GM23338 (cell line): Measurements from ENCODE around the gene FST. TPM values are rescaled to one million over a fixed set of nuclear protein-coding genes. Genes with fewer than 3 reads are reported as not detected.

Source experiments
- ATAC-seq: fragments of 200-7000 bp; cut with Tn5 transposase; 3 replicates; pipeline ENCODE4 v1.9.1; 2020
- DNase-seq: peaks from one replicate; pipeline ENCODE4 v3.0.0-alpha.2; 2015; ENCODE audit warnings: low spot score
- H2AFZ ChIP-seq: fragments of 200-600 bp; sonication (generic); 2 replicates; pipeline ENCODE4 v1.8.0; 2016; ENCODE audit warnings: antibody characterized with exemption, mild to moderate bottlenecking, moderate library complexity
- H3F3A ChIP-seq: fragments of 200-600 bp; sonication (generic); replicated peaks from 2 replicates; pipeline ENCODE4 v1.8.0; 2017; ENCODE audit warnings: antibody characterized with exemption, mixed run types, low read depth
- H3K27ac ChIP-seq: fragments of 200-600 bp; sonication (generic); 2 replicates; pipeline ENCODE4 v1.6.1; 2016; ENCODE audit warnings: low read depth
- H3K27me3 ChIP-seq: fragments of 200-600 bp; sonication (generic); 2 replicates; pipeline ENCODE4 v1.8.0; 2016; ENCODE audit warnings: mild to moderate bottlenecking, mixed run types, moderate library complexity; ENCODE audit not compliant: insufficient read depth
- H3K36me3 ChIP-seq: fragments of 200-600 bp; sonication (generic); 2 replicates; pipeline ENCODE4 v1.8.0; 2016; ENCODE audit warnings: mild to moderate bottlenecking; ENCODE audit not compliant: insufficient read depth
- H3K4me1 ChIP-seq: fragments of 200-600 bp; sonication (generic); 2 replicates; pipeline ENCODE4 v1.8.0; 2016; ENCODE audit warnings: mild to moderate bottlenecking, moderate library complexity; ENCODE audit not compliant: insufficient read depth
- H3K4me2 ChIP-seq: fragments of 200-600 bp; sonication (generic); 2 replicates; pipeline ENCODE4 v1.7.1; 2017; ENCODE audit warnings: mixed run types
- H3K4me3 ChIP-seq: fragments of 200-600 bp; sonication (generic); 2 replicates; pipeline ENCODE4 v1.6.1; 2016; ENCODE audit warnings: mixed run types
- H3K79me2 ChIP-seq: fragments of 200-600 bp; sonication (generic); replicated peaks from 2 replicates; pipeline ENCODE4 v1.8.0; 2017; ENCODE audit warnings: mild to moderate bottlenecking; ENCODE audit not compliant: insufficient read depth
- H3K9me2 ChIP-seq: fragments of 200-600 bp; sonication (generic); 2 replicates; pipeline ENCODE4 v1.8.0; 2017; ENCODE audit not compliant: insufficient read depth
- H4K20me1 ChIP-seq: fragments of 200-600 bp; sonication (generic); replicated peaks from 2 replicates; pipeline ENCODE4 v1.8.0; 2017; ENCODE audit warnings: mild to moderate bottlenecking; ENCODE audit not compliant: insufficient read depth
- H3K27ac Mint-ChIP-seq: 2 replicates; pipeline ENCODE4 v1.8.0; 2020; ENCODE audit warnings: inconsistent platforms, mild to moderate bottlenecking, moderate library complexity, mixed read lengths
- H3K27me3 Mint-ChIP-seq: 3 replicates; pipeline ENCODE4 v1.8.0; 2022; ENCODE audit warnings: low read depth, mild to moderate bottlenecking, moderate library complexity, mixed read lengths, inconsistent platforms; ENCODE audit not compliant: insufficient read depth, poor library complexity
- H3K36me3 Mint-ChIP-seq: 3 replicates; pipeline ENCODE4 v1.8.0; 2021; ENCODE audit warnings: low read depth, mild to moderate bottlenecking, inconsistent platforms, moderate library complexity, mixed read lengths
- H3K4me1 Mint-ChIP-seq: 3 replicates; pipeline ENCODE4 v1.8.0; 2020; ENCODE audit warnings: mild to moderate bottlenecking, inconsistent platforms, mixed read lengths
- H3K4me3 Mint-ChIP-seq: 3 replicates; pipeline ENCODE4 v1.8.0; 2021; ENCODE audit warnings: moderate library complexity, mild to moderate bottlenecking, inconsistent platforms, mixed read lengths
- H3K9me3 Mint-ChIP-seq: 3 replicates; pipeline ENCODE4 v1.8.0; 2020; ENCODE audit warnings: moderate library complexity, mild to moderate bottlenecking, inconsistent platforms, mixed read lengths
- CREB1 ChIP-seq: fragments of 250-450 bp; sonication (Bioruptor Pico); IDR thresholded peaks from 2 replicates; pipeline ENCODE4 v1.5.0; 2020; ENCODE audit warnings: low read depth, mild to moderate bottlenecking, moderate library complexity
- CTCF ChIP-seq, 2 experiments: fragments of 200-600 bp in 1 of 2; sonication (generic) in 1 of 2; conservative IDR thresholded peaks; 2 replicates each; pipeline versions ENCODE4 v1.5.1 to v1.6.1; 2016 to 2017; ENCODE audit warnings: antibody characterized with exemption in 2 of 2, low read depth in 2 of 2, mild to moderate bottlenecking in 2 of 2, moderate library complexity in 1 of 2
- ETS1 ChIP-seq: IDR thresholded peaks from 2 replicates; pipeline ENCODE4 v1.6.1; 2016; ENCODE audit warnings: antibody characterized with exemption
- ZNF331 ChIP-seq: fragments of 250-450 bp; sonication (Bioruptor Pico); IDR thresholded peaks from 2 replicates; pipeline ENCODE4 v1.5.0; 2020; ENCODE audit warnings: low read depth, mild to moderate bottlenecking, moderate library complexity
- ZNF462 ChIP-seq: fragments of 250-450 bp; sonication (Bioruptor Pico); IDR thresholded peaks from 2 replicates; pipeline ENCODE4 v1.5.0; 2020; ENCODE audit warnings: mild to moderate bottlenecking, moderate library complexity
- polyA plus RNA-seq: library from polyadenylated mRNA; unstranded; fragments of >200 nt; fragmentation: Nextera tagmentation; extraction: Ambion mirVana; gene quantifications from 2 replicates; pipeline ENCODE4 v1.2.1, GENCODE V29; 2016
- total RNA-seq: library from RNA; depleted of rRNA; stranded (reverse); fragments of >200 nt; shearing (Covaris generic); gene quantifications from 2 replicates; pipeline ENCODE4 v1.2.3, GENCODE V29; 2014

Gene FST
- total and polyA plus RNA-seq, 2 experiments from 2014 or later, result 7.6 to 13.9 TPM

- TF ChIP-seq ZNF462 (CRISPR knock-in tag) (no peak), ETS1 (no peak), ZNF331 (CRISPR knock-in tag) (no peak), CREB1 (CRISPR knock-in tag) (no peak), CTCF (conservative IDR thresholded peaks at IDR 0.05; ENCODE audit: low read depth in 2 of 2) (no peak)
Measured at GRCh38 chr5:53501054-53501453, 20.6 kb downstream of the FST start (continued).

- H3F3A ChIP-seq, result no peaks in the 10 kb centered on the region
- H3K27ac ChIP-seq, result no peak overlapping the region
- no peaks in the 10 kb centered on the region; the same call in 1 of the 2 replicates for H3K36me3 ChIP-seq
- ATAC-seq, result no peak
- DNase-seq, result no peak
- H3K4me2 ChIP-seq, result no peak overlapping the region
- H2AFZ ChIP-seq, result peak overlapping the region; percentile 35
- Mint-ChIP-seq H3K4me1 (peaks cover 15% of the 10 kb centered on the region), H3K9me3 (peaks cover 20% of the 10 kb centered on the region), H3K4me3 (no peak overlapping the region), H3K27ac (no peak overlapping the region), H3K36me3 (peaks cover 17% of the 10 kb centered on the region), H3K27me3 (no peaks in the 10 kb centered on the region)
- H3K79me2 ChIP-seq, result no peaks in the 10 kb centered on the region
- no peak overlapping the region for H3K4me3 ChIP-seq
- H3K27me3 ChIP-seq, result no peaks in the 10 kb centered on the region
- 0 out of 2 replicates have a peak, but pooled peaks cover 3% of the 10 kb centered on the region for H3K9me2 ChIP-seq
- no peaks in the 10 kb centered on the region for H3K4me1 ChIP-seq
- H4K20me1 ChIP-seq, result no peaks in the 10 kb centered on the region
- no peak for TF ChIP-seq ZNF462 (CRISPR knock-in tag)
Measured at GRCh38 chr5:53503562-53504218, 23.3 kb downstream of the FST start.
